ENCODE data around the gene ANKRD29.
A peak's percentile ranks its signal among the peaks of the same experiment; 100 is the strongest.

ANKRD29 gene

GRCh38 chr18:23596183-23596582, 66.5 kb downstream of the ANKRD29 start:
- no peak for DNase-seq (ENCODE audit: low read depth, low spot score)

GRCh38 chr18:23595591-23595990, 67.1 kb downstream of the ANKRD29 start:
- H3K4me3 ChIP-seq (ENCODE audit: low read depth, low read length), result no peak overlapping the region
- DNase-seq (ENCODE audit: low read depth, low spot score), result no peak
- in situ Hi-C loops (cut with HindIII; ENCODE audit: low sequenced_read_pairs), result no loop called here
- TF ChIP-seq CTCF (IDR thresholded peaks at IDR 0.05; ENCODE audit: low read depth, low read length), result no peak

More at GRCh38 chr18:23596183-23596582, 66.5 kb downstream of the ANKRD29 start:
- in situ Hi-C loops (cut with HindIII; ENCODE audit: low sequenced_read_pairs), result no loop called here
- no peak for TF ChIP-seq CTCF (IDR thresholded peaks at IDR 0.05; ENCODE audit: low read depth, low read length)
- H3K4me3 ChIP-seq (ENCODE audit: low read depth, low read length), result no peak overlapping the region

GRCh38 chr18:23593720-23594119, 69.0 kb downstream of the ANKRD29 start:
- no peak overlapping the region for H3K4me3 ChIP-seq (ENCODE audit: low read depth, low read length)
- TF ChIP-seq CTCF (IDR thresholded peaks at IDR 0.05; ENCODE audit: low read depth, low read length), result no peak
- in situ Hi-C loops (cut with HindIII; ENCODE audit: low sequenced_read_pairs), result no loop called here
- DNase-seq (ENCODE audit: low read depth, low spot score), result peak; percentile 79

GRCh38 chr18:23592911-23593310, 69.8 kb downstream of the ANKRD29 start:
- no peak for TF ChIP-seq CTCF (IDR thresholded peaks at IDR 0.05; ENCODE audit: low read depth, low read length)
- in situ Hi-C loops (cut with HindIII; ENCODE audit: low sequenced_read_pairs), result no loop called here
- H3K4me3 ChIP-seq (ENCODE audit: low read depth, low read length), result no peak overlapping the region
- no peak for DNase-seq (ENCODE audit: low read depth, low spot score)

GRCh38 chr18:23591011-23591410, 71.7 kb downstream of the ANKRD29 start:
- peak; percentile 5 for DNase-seq (ENCODE audit: low read depth, low spot score)
- in situ Hi-C loops (cut with HindIII; ENCODE audit: low sequenced_read_pairs), result no loop called here
- H3K4me3 ChIP-seq (ENCODE audit: low read depth, low read length), result no peak overlapping the region
- no peak for TF ChIP-seq CTCF (IDR thresholded peaks at IDR 0.05; ENCODE audit: low read depth, low read length)

GRCh38 chr18:23588836-23589560, 73.7 kb downstream of the ANKRD29 start:
- no peak overlapping the region for H3K4me3 ChIP-seq (ENCODE audit: low read depth, low read length)
- TF ChIP-seq CTCF (IDR thresholded peaks at IDR 0.05; ENCODE audit: low read depth, low read length), result no peak
- DNase-seq (ENCODE audit: low read depth, low spot score), result peak; percentile 25
- in situ Hi-C loops (cut with HindIII; ENCODE audit: low sequenced_read_pairs), result no loop called here
